ENCODE data around the gene NPR1. TPM values are rescaled to one million over a fixed set of nuclear protein-coding genes. Genes with fewer than 3 reads are reported as not detected.

NPR1 gene
- total and polyA plus RNA-seq, 2 of the 4 experiments (the other 2 are of a cell fraction), result 0.02 TPM; not detected in 1

- Histone ChIP-seq H3K4me1 (ENCODE audit: control insufficient read depth, insufficient read depth, low read length) (peaks cover 3% of the 10 kb centered on the region), H3K9ac (ENCODE audit: low read depth, low read length) (no peak overlapping the region), H3K27ac (ENCODE audit: insufficient read depth, low read length) (no peak overlapping the region), H4K20me1 (ENCODE audit: insufficient read depth, low read length) (no peaks in the 10 kb centered on the region), H3K18ac (ENCODE audit: low read depth, low read length) (no peak overlapping the region), H2BK120ac (ENCODE audit: low read depth, low read length) (no peak overlapping the region), H3K4ac (ENCODE audit: low read depth, low read length) (no peak overlapping the region), H3K23ac (ENCODE audit: low read depth, low read length) (no peak overlapping the region), H2BK15ac (ENCODE audit: low read depth, low read length) (no peak overlapping the region), H3K9me1 (ENCODE audit: insufficient read depth, low read length) (no peaks in the 10 kb centered on the region; the same call in 1 of the 2 replicates), H2BK20ac (ENCODE audit: low read depth, low read length) (no peak overlapping the region), H2AK5ac (ENCODE audit: low read depth, low read length) (no peak overlapping the region), H3K9me3 (ENCODE audit: control insufficient read depth, insufficient read depth, low read length) (no peaks in the 10 kb centered on the region), H2AK9ac (replicated peaks; ENCODE audit: low read depth, low read length, poor library complexity) (no peak overlapping the region), H3K14ac (replicated peaks; ENCODE audit: low read depth, low read length) (no peak overlapping the region), H3K4me2 (ENCODE audit: low read depth, low read length) (no peak overlapping the region), H3K79me1 (ENCODE audit: low read depth in 1 of 2, low read length in 2 of 2) (peaks cover 14 to 31% of the 10 kb centered on the region in 2 experiments; a peak in 3 of 4 replicates), H4K5ac (ENCODE audit: low read depth, low read length) (no peak overlapping the region), H3K56ac (ENCODE audit: extremely low read depth, insufficient read depth, low read length) (no peak overlapping the region), H3K27me3 (ENCODE audit: control insufficient read depth, insufficient read depth, low read length) (no peaks in the 10 kb centered on the region), H3K36me3 (ENCODE audit: control insufficient read depth, insufficient read depth, low read length) (peaks cover 58% of the 10 kb centered on the region), H4K91ac (ENCODE audit: insufficient read depth, low read depth, low read length) (no peak overlapping the region), H2AFZ (replicated peaks; ENCODE audit: low read length, poor library complexity) (no peak overlapping the region), H2BK5ac (ENCODE audit: low read depth, low read length, poor library complexity, severe bottlenecking) (no peak overlapping the region), H4K8ac (ENCODE audit: low read depth in 2 of 2, low read length in 2 of 2) (no peak overlapping the region), H3K4me3 (ENCODE audit: insufficient read depth, low read depth, low read length) (no peak overlapping the region)
- dilution Hi-C loops (cut with HindIII; ENCODE audit: low sequenced_read_pairs, unreplicated experiment) (no loop called here), in situ Hi-C loops (cut with MboI; ENCODE audit: low sequenced_read_pairs) (no loop called here), intact Hi-C loops (cut with micrococcal nuclease) (no loop called here)
- ChIA-PET POLR2A (ENCODE audit: unreplicated experiment) (no interaction called here), CTCF (no interaction called here)
- TF ChIP-seq POLR2A (IDR thresholded peaks at IDR 0.05; ENCODE audit: low read depth, low read length) (no peak), BHLHE40 (IDR thresholded peaks at IDR 0.05; ENCODE audit: low read depth, low read length) (no peak), MAZ (IDR thresholded peaks at IDR 0.05; ENCODE audit: borderline replicate concordance, low read depth, low read length) (no peak), USF2 (IDR thresholded peaks at IDR 0.05; ENCODE audit: low read depth, low read length) (no peak), RCOR1 (IDR thresholded peaks at IDR 0.05; ENCODE audit: insufficient replicate concordance, low read length) (no peak)
- TSS peak; percentile 88 for BruUV-seq (replicated peaks)
- no peak for DNase-seq
- WGBS, 2 experiments (ENCODE audit: extremely low coverage in 2 of 2, insufficient read length in 1 of 2), result no CpG with 5 or more reads among the region's 2 CpGs
- no peak for ATAC-seq (ENCODE audit: low read depth)
Observed at GRCh38 chr1:153662269-153662668, 16.2 kb upstream of the NPR1 start.
